HUES48 (cell line): ENCODE measurements around the gene EFR3B.
A peak's percentile ranks its signal among the peaks of the same experiment; 100 is the strongest.

Source experiments
- H3K27ac ChIP-seq: one replicate; pipeline ENCODE4 v1.7.0; 2013; ENCODE audit warnings: low read depth, low read length, inconsistent platforms
- H3K27me3 ChIP-seq: 2 replicates; pipeline ENCODE4 v1.6.1; 2013; ENCODE audit warnings: mild to moderate bottlenecking, low read length; ENCODE audit not compliant: control insufficient read depth, insufficient read depth
- H3K36me3 ChIP-seq: 2 replicates; pipeline ENCODE4 v1.6.1; 2013; ENCODE audit warnings: low read length; ENCODE audit not compliant: control insufficient read depth, insufficient read depth
- H3K4me1 ChIP-seq: 2 replicates; pipeline ENCODE4 v1.6.1; 2013; ENCODE audit warnings: mild to moderate bottlenecking, low read length; ENCODE audit not compliant: control insufficient read depth, insufficient read depth
- H3K4me3 ChIP-seq: 2 replicates; pipeline ENCODE4 v1.5.1; 2013; ENCODE audit warnings: mild to moderate bottlenecking, low read depth, low read length
- H3K9ac ChIP-seq: 2 replicates; pipeline ENCODE4 v1.6.1; 2013; ENCODE audit warnings: mild to moderate bottlenecking, low read depth, low read length, moderate library complexity
- H3K9me3 ChIP-seq: 2 replicates; pipeline ENCODE4 v1.6.1; 2013; ENCODE audit warnings: low read length; ENCODE audit not compliant: control insufficient read depth, insufficient read depth

EFR3B gene

DNA sequence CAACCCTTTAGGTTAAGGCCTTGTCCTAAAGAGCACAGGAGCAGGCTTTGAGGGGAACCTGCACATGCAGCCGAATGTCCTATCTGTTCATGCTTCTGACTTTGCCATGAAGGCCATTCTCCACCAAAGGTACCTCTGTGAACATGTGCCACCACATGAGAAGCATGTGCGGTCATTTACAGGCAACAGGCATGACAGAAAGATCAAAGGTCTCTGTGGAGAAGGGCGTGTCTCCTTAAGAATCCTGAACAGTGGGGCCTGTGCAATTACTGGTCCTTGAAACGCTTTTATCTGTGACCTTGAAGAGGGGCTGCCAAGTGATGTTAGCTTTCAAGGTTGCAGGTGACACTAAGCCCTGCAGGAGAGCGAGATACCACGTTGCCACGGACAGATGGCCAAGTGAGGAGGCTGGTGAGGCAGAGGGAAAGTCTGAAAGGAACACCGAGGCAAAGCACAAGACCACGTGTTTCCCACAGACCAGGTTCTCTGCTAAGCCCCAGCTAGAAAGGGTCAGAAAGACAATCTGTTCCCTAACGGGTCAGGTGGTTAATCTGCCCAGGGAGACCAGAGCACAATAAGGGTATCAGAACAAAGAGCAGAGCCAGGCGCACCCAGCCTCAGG is 146.0 kb downstream of the EFR3B start:
- no peaks in the 10 kb centered on the region for H3K4me1 ChIP-seq
- H3K9me3 ChIP-seq, result no peaks in the 10 kb centered on the region
- H3K27me3 ChIP-seq, result no peaks in the 10 kb centered on the region
- no peak overlapping the region for H3K9ac ChIP-seq
- no peak overlapping the region for H3K4me3 ChIP-seq
- no peak overlapping the region for H3K27ac ChIP-seq
- no peaks in the 10 kb centered on the region for H3K36me3 ChIP-seq

DNA sequence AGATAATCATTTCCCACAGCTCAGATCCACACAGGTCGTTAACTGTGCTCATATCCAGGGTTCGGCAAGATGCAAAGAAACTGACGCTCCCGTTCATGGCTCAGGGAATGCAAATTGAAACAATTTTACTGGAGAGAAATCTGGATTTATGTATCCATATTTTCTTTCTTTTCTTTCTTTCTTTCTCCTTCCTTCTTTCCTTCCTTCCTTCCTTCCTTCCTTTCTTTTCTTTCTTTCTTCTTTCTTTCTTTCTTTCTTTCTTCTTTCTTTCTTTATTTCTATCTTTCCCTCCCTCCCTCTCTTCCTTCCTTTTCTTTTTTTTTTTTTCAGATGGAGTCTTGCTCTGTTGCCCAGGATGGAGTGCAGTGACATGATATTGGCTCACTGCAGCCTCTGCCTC is 146.5 kb downstream of the EFR3B start:
- no peak overlapping the region for H3K4me3 ChIP-seq
- H3K9me3 ChIP-seq, result no peaks in the 10 kb centered on the region
- no peak overlapping the region for H3K27ac ChIP-seq
- no peak overlapping the region for H3K9ac ChIP-seq
- no peaks in the 10 kb centered on the region for H3K4me1 ChIP-seq
- H3K27me3 ChIP-seq, result no peaks in the 10 kb centered on the region
- no peaks in the 10 kb centered on the region for H3K36me3 ChIP-seq

DNA sequence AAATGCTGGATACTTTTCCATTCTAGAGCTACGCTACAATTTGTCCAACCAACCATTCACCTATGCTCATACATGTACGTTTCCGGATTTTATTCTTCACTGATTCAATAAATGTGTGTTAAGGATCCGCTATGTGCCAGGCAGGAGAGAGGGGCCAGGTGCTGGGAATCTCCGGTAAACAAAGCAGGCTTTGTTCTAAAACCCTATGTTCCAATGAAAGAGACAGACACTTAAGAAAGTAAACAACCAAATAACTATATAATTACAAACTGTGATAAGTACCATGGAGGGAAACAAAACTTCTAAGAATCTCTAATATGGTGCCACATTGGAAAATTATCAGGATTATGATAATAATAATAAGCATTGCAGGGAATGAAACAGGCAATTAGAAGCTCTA is 148.7 kb downstream of the EFR3B start:
- H3K27ac ChIP-seq, result no peak overlapping the region
- no peaks in the 10 kb centered on the region for H3K27me3 ChIP-seq
- H3K9ac ChIP-seq, result no peak overlapping the region
- H3K4me1 ChIP-seq, result no peaks in the 10 kb centered on the region
- no peaks in the 10 kb centered on the region for H3K36me3 ChIP-seq
- H3K9me3 ChIP-seq, result no peaks in the 10 kb centered on the region
- H3K4me3 ChIP-seq, result no peak overlapping the region

DNA sequence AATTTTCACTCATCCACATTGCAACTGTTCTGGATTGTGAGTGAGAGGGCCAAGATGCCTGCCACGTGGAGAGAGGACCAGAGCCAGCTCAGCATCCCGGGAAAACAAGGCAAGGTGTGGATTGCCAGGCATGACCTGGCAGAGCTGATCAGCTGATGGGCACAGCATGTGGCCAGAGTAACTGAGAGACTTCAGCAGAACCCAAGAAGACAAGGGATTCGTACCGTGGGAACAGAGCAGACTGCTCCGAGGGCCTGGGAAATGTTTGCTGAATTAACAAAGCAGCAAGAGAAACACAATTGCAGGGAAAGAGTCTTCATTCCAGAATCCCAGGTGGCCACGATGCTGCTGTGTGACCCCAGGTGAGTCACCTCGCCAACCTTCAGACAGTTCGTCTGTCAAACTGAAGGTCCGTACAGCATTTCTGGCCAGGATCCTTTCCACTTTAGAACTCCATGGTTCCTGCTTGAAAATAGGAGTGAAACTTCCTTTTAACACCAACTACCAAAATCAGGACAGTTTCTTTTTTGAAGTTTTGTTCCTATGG is 152.8 kb downstream of the EFR3B start:
- Histone ChIP-seq H3K27ac (peak overlapping the region; percentile 43), H3K4me3 (no peak overlapping the region), H3K4me1 (no peaks in the 10 kb centered on the region), H3K36me3 (no peaks in the 10 kb centered on the region), H3K9me3 (no peaks in the 10 kb centered on the region), H3K9ac (no peak overlapping the region), H3K27me3 (no peaks in the 10 kb centered on the region)

DNA sequence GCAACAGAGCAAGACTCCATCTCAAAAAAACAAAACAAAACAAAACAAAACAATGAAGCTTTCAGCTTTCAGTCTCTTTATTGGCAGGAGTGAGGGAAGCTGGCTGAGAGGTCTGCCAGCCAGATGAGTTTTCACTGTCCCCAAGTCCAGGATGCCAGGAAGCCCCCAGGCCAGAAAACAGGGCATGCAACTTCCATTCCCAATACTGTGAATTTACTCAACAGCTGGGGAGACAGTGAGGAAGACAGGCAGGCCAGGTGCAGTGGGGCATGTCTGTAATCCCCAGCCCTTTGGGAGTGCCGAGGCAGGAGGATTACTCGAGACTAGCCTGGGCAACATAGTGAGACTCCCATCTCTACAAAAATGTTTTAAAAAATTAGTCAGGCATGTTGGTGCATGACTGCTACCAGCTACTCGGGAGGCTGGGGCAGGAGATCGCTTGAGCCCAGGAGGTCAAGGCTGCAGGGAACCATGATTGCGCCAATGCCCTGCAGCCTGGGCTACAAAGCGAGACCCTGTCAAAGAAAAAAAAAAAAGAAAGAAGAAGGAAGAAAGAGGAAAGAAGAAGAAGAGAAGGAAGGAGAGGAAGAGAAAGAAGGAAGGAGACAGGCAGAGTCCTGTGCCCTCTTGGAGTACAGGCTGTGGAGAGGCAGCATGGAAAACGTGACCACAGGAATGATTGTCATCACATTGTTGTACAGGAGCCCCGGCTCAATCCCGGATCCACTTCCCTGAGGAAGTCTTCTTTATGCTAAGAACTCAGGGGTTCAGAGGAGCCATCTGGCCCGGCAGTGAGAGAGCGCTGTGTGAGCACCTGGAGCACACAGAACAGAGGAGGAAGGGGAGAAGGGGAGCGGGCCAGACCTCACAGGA is 155.7 kb downstream of the EFR3B start:
- no peak overlapping the region for H3K4me3 ChIP-seq
- H3K4me1 ChIP-seq, result no peaks in the 10 kb centered on the region
- no peaks in the 10 kb centered on the region for H3K36me3 ChIP-seq
- no peaks in the 10 kb centered on the region for H3K27me3 ChIP-seq
- H3K9ac ChIP-seq, result no peak overlapping the region
- no peak overlapping the region for H3K27ac ChIP-seq
- H3K9me3 ChIP-seq, result no peaks in the 10 kb centered on the region

DNA sequence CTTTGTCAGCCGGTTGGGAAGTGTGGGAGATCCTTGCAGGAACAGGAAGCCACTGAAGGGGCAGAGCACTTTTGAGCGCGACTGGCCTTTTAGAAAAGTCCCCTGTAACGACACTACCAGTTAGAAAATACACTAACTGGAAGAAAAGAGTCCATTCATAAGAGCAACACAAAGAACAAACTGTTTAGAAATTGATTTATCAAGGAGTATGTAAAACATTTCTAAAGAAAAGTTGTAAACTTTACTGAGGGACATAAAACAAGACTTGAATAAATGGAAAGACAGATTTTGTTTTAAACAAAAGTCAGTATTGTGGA is 156.3 kb downstream of the EFR3B start:
- Histone ChIP-seq H3K4me3 (no peak overlapping the region), H3K36me3 (no peaks in the 10 kb centered on the region), H3K4me1 (no peaks in the 10 kb centered on the region), H3K27ac (no peak overlapping the region), H3K9ac (no peak overlapping the region), H3K9me3 (no peaks in the 10 kb centered on the region), H3K27me3 (no peaks in the 10 kb centered on the region)

DNA sequence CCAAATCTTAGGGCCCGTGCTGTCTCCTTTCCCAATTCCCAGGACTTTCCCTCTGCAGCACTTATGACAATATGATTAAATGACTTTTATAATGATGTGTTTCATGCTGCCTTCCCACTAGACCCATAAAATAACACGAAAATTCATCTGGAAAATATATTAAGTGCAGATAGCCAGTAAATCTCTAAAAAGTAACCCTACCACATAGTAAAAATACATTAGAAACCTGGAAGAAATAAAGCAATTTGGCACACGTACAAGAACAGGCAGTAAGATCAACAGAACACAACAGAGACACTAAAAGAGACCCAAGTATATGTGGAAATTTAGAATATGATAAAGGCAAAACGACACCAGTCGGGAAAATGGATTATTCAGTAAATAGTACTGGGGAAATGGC is 156.7 kb downstream of the EFR3B start:
- no peaks in the 10 kb centered on the region for H3K4me1 ChIP-seq
- H3K9ac ChIP-seq, result no peak overlapping the region
- H3K27ac ChIP-seq, result no peak overlapping the region
- no peaks in the 10 kb centered on the region for H3K36me3 ChIP-seq
- H3K9me3 ChIP-seq, result no peaks in the 10 kb centered on the region
- no peaks in the 10 kb centered on the region for H3K27me3 ChIP-seq
- no peak overlapping the region for H3K4me3 ChIP-seq

DNA sequence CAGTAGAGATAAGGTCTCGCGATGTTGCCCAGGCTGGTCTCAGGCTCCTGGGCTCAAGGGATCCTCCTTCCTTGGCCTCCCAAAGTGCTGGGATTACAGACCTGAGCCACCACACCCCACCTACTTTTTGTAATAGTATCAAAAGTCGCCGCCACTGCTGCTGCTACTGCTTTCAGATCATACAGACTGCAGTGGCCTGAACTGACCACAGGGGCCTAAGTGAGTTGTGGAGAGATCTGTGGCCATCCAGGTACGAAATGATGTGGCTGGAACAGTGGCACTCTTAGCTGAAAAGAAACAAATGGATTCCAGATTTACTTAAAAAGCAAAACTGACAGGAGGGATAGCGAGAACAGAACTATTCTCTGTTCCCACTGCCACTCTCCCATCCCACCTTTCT is 159.4 kb downstream of the EFR3B start:
- Histone ChIP-seq H3K27ac (no peak overlapping the region), H3K9ac (no peak overlapping the region), H3K36me3 (no peaks in the 10 kb centered on the region), H3K9me3 (no peaks in the 10 kb centered on the region), H3K4me3 (no peak overlapping the region), H3K27me3 (no peaks in the 10 kb centered on the region), H3K4me1 (no peaks in the 10 kb centered on the region)

DNA sequence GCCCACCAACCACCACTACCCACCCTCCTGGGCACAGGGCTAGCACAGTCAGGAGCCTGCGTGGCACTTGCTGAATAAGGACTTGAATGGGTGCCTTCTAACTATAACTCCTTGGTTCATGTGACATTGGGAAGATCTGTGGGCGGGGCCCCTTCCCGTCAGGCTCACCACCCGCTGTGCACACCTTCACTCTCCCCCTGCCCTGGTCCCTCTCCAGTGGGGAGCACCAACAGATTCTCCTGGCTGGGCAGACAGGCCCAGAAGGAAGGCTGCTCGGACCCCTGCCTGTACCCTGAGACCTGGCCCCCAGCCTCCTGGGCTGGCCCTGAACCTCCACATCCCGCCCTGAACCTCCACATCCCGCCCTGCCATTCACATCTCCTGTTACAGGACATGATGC is 159.9 kb downstream of the EFR3B start:
- H3K9ac ChIP-seq, result no peak overlapping the region
- no peaks in the 10 kb centered on the region for H3K27me3 ChIP-seq
- H3K4me1 ChIP-seq, result 0 out of 2 replicates have a peak, but pooled peaks cover under 1% of the 10 kb centered on the region
- H3K4me3 ChIP-seq, result no peak overlapping the region
- no peak overlapping the region for H3K27ac ChIP-seq
- no peaks in the 10 kb centered on the region for H3K9me3 ChIP-seq
- H3K36me3 ChIP-seq, result no peaks in the 10 kb centered on the region

DNA sequence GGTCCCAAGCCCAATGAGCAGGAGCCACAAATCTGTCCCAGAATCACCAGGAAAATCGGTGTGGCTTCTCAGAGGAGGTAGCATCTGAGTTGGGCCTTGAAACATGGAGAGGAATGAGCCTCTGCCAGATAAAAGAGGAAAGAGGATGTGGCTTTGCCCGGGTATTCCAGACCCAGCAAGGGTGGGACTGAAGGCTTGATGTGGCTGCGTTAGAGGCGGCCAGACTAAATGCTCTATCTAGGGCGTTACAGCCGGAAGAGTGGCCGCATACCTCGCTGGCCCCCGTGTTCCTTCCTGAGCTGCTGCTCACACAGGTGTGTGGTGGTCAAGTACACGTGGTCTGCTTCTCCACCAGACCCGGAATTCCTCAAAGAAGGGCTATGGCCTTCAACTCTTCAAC is 160.4 kb downstream of the EFR3B start:
- Histone ChIP-seq H3K36me3 (no peaks in the 10 kb centered on the region), H3K27me3 (no peaks in the 10 kb centered on the region), H3K9ac (no peak overlapping the region), H3K27ac (no peak overlapping the region), H3K9me3 (no peaks in the 10 kb centered on the region), H3K4me3 (no peak overlapping the region), H3K4me1 (0 out of 2 replicates have a peak, but pooled peaks cover 6% of the 10 kb centered on the region)

DNA sequence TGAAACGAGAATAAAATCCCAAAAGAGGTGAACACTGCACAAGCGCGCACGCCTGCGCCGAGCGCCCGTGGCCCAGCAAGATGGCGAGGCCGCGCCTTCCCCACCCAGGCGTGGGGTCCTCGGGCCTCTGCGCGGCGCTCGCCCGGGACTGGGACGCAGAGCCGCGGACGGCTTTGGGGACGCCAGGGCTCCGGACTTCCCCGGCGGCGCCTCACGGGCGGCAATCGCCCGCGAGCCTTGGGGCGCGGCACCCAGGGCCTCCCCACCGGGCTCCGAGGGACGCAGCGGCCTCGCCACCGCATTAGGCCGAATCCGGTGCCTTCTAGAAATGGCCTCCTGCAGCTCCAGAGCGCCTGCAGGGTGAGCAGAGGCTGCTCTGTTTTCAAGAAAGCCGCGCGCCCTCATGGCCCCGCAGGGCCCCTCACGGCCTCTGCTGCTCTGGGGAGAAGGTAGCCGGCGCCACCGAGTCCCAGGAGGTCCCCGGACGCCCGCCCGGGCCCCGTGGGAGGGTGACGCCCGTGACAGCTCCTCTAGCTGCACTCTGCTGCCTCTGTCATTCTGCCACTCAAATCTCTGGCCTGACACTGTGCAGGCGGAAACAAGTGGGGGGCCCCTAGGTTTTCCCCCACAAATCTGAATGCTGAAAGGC is 162.4 kb downstream of the EFR3B start:
- no peaks in the 10 kb centered on the region for H3K9me3 ChIP-seq
- H3K4me3 ChIP-seq, result peak overlapping the region; percentile 26; the same call in 1 of the 2 replicates
- no peak overlapping the region for H3K27ac ChIP-seq
- 0 out of 2 replicates have a peak, but pooled peaks cover 7% of the 10 kb centered on the region for H3K4me1 ChIP-seq
- no peaks in the 10 kb centered on the region for H3K27me3 ChIP-seq
- H3K9ac ChIP-seq, result 0 out of 2 replicates have a peak overlapping the region, but pooled peaks have one; percentile 25
- no peaks in the 10 kb centered on the region for H3K36me3 ChIP-seq
